ENCODE measurements around the gene SLC18B1. TPM values are rescaled to one million over a fixed set of nuclear protein-coding genes. Genes with fewer than 3 reads are reported as not detected.

The SLC18B1 gene
- total and polyA plus RNA-seq, 10 of the 15 experiments (the other 5 are each of a cell fraction or from before 2014, with no cell fraction given), result 3.5 to 11.8 (median 7.1) TPM

- TF ChIP-seq EED (IDR thresholded peaks at IDR 0.05; ENCODE audit: low read depth) (no peak), ESRRA (IDR thresholded peaks at IDR 0.05; ENCODE audit: low read length) (no peak), ASH2L (IDR thresholded peaks at IDR 0.05; ENCODE audit: borderline replicate concordance, low read depth) (no peak), SMAD1 (IDR thresholded peaks at IDR 0.05; ENCODE audit: low read depth, partially characterized antibody) (no peak), HCFC1 (IDR thresholded peaks at IDR 0.05; ENCODE audit: low read length) (no peak), TBL1XR1 (IDR thresholded peaks at IDR 0.05; ENCODE audit: low read depth, low read length) (no peak), PKNOX1 (IDR thresholded peaks at IDR 0.05) (no peak), ZSCAN29 (IDR thresholded peaks at IDR 0.05) (no peak), ZNF622 (IDR thresholded peaks at IDR 0.05) (no peak), YY1 (IDR thresholded peaks at IDR 0.05; ENCODE audit: low read depth, low read length) (no peak), CBFB (IDR thresholded peaks at IDR 0.05; ENCODE audit: low read depth) (no peak), RELA (IDR thresholded peaks at IDR 0.05; ENCODE audit: borderline replicate concordance, partially characterized antibody) (no peak), MEF2A (IDR thresholded peaks at IDR 0.05; ENCODE audit: insufficient read depth, low read depth, low read length) (no peak), POU2F2 (IDR thresholded peaks at IDR 0.05; ENCODE audit: borderline replicate concordance, low read depth, low read length) (no peak), RBBP5 (conservative IDR thresholded peaks at IDR 0.05) (no peak), CBX5 (IDR thresholded peaks at IDR 0.05; ENCODE audit: low read depth) (no peak), SMARCA5 (IDR thresholded peaks at IDR 0.05) (no peak), CEBPB (IDR thresholded peaks at IDR 0.05; ENCODE audit: borderline replicate concordance in 1 of 2, low read depth in 2 of 2, low read length in 2 of 2) (no peak), HDAC2 (IDR thresholded peaks at IDR 0.05) (no peak), ZBTB40 (IDR thresholded peaks at IDR 0.05; ENCODE audit: borderline replicate concordance) (no peak), USF2 (IDR thresholded peaks at IDR 0.05; ENCODE audit: borderline replicate concordance, low read depth, low read length) (no peak), E2F4 (IDR thresholded peaks at IDR 0.05; ENCODE audit: low read depth, low read length) (no peak), STAT3 (IDR thresholded peaks at IDR 0.05; ENCODE audit: low read depth, low read length) (no peak), MXI1 (IDR thresholded peaks at IDR 0.05; ENCODE audit: low read depth, low read length) (no peak)
These were observed 47.8 kb downstream of the SLC18B1 start (continued) for GRCh38 chr6:132750455-132751248.

Data from GM12878 (cell line).